A549 (cell line): ENCODE results near the gene B4GALT6. TPM values are rescaled to one million over a fixed set of nuclear protein-coding genes. Genes with fewer than 3 reads are reported as not detected.

ENCODE experiments used
- ATAC-seq, 2 experiments: fragments of 200-7000 bp in 1 of 2; fragments of >200 bp in 1 of 2; cut with Nextera tagmentation in 1 of 2; cut with Tn5 transposase in 1 of 2; 3 replicates each; pipeline versions ENCODE4 v1.8.0 to v1.9.1; 2018 to 2020; ENCODE audit warnings: mild to moderate bottlenecking in 1 of 2, moderate library complexity in 1 of 2
- CTCF ChIA-PET: fragments of 300-600 bp; sonication (Branson Sonifier 250); formaldehyde crosslinking; extraction: SDS; loops from one replicate; lab custom pipeline; 2021; ENCODE audit warnings: antibody characterized with exemption, inconsistent platforms; lab: Yijun Ruan, JAX
- POLR2A ChIA-PET: fragments of 350-600 bp; formaldehyde crosslinking; extraction: SDS; loops from one replicate; lab custom pipeline; 2021; ENCODE audit warnings: antibody characterized with exemption, inconsistent platforms; lab: Yijun Ruan, JAX
- DNase-seq, 2 experiments: peaks; one replicate each; pipeline versions ENCODE4 v3.0.0 to v3.0.0-alpha.2; 2011 to 2016; ENCODE audit warnings: low read depth in 1 of 2, low spot score in 1 of 2
- FAIRE-seq: peaks from 2 replicates; lab custom pipeline; 2011; peaks lifted over from hg19 to GRCh38; lab: Jason Lieb, UNC
- H3K27ac ChIP-seq, 2 experiments: fragments of >200 bp; sonication (Bioruptor Twin); formaldehyde crosslinking; 3 replicates each; pipeline ENCODE4 v1.5.1; 2016 to 2017
- H3K4me1 ChIP-seq: fragments of >200 bp; sonication (Bioruptor Twin); formaldehyde crosslinking; 3 replicates; pipeline ENCODE4 v1.6.1; 2016
- H3K4me2 ChIP-seq: fragments of >200 bp; sonication (Bioruptor Twin); formaldehyde crosslinking; 3 replicates; pipeline ENCODE4 v1.6.1; 2016
- H3K4me3 ChIP-seq: fragments of >200 bp; sonication (Bioruptor Twin); formaldehyde crosslinking; 3 replicates; pipeline ENCODE4 v1.5.1; 2016
- H3K9me3 ChIP-seq: fragments of >200 bp; sonication (Bioruptor Twin); formaldehyde crosslinking; 3 replicates; pipeline ENCODE4 v1.6.1; 2016
- ATOH8 ChIP-seq: fragments of 250-450 bp; sonication (Bioruptor Pico); IDR thresholded peaks from 2 replicates; pipeline ENCODE4 v1.5.0; 2020; ENCODE audit warnings: low read depth, mild to moderate bottlenecking, moderate library complexity
- CBX8 ChIP-seq: fragments of 200-600 bp; sonication (generic); IDR thresholded peaks from 2 replicates; pipeline ENCODE4 v1.6.1; 2016
- CHD2 ChIP-seq: fragments of 150-350 bp; IDR thresholded peaks from 2 replicates; pipeline ENCODE4 v1.6.1; 2014; ENCODE audit warnings: low read length; ENCODE audit not compliant: partially characterized antibody
- E2F6 ChIP-seq: IDR thresholded peaks from 2 replicates; pipeline ENCODE4 v1.6.1; 2012; ENCODE audit warnings: low read depth, borderline replicate concordance
- EHF ChIP-seq: fragments of 250-450 bp; sonication (Bioruptor Pico); IDR thresholded peaks from 2 replicates; pipeline ENCODE4 v1.5.0; 2020; ENCODE audit warnings: mild to moderate bottlenecking
- EHMT2 ChIP-seq: fragments of 200-600 bp; sonication (generic); IDR thresholded peaks from 2 replicates; pipeline ENCODE4 v1.6.1; 2016; ENCODE audit warnings: antibody characterized with exemption, low read depth, mild to moderate bottlenecking, moderate library complexity
- ELK1 ChIP-seq: fragments of 150-350 bp; IDR thresholded peaks from 2 replicates; pipeline ENCODE4 v1.6.1; 2014; ENCODE audit warnings: low read depth, mild to moderate bottlenecking, low read length
- EP300 ChIP-seq, 2 experiments: fragments of >200 bp; sonication (Bioruptor Twin); formaldehyde crosslinking; IDR thresholded peaks; 2 replicates in 1 of 2; 3 replicates in 1 of 2; pipeline ENCODE4 v1.6.1; 2016 to 2017
- FOSL2 ChIP-seq, 2 experiments: fragments of 450-650 bp in 1 of 2; fragments of >200 bp in 1 of 2; sonication (Bioruptor Twin) in 1 of 2; formaldehyde crosslinking; IDR thresholded peaks; 2 replicates each; pipeline versions ENCODE4 v1.5.0 to v1.6.1; 2016 to 2020; ENCODE audit warnings: mild to moderate bottlenecking in 1 of 2, moderate library complexity in 1 of 2
- FOXS1 ChIP-seq: fragments of 250-450 bp; sonication (Bioruptor Pico); IDR thresholded peaks from 2 replicates; pipeline ENCODE4 v1.5.0; 2020; ENCODE audit warnings: mild to moderate bottlenecking, moderate library complexity
- HDAC2 ChIP-seq: fragments of 200-600 bp; sonication (generic); IDR thresholded peaks from 2 replicates; pipeline ENCODE4 v1.6.1; 2016
- HES2 ChIP-seq: fragments of >200 bp; sonication (Bioruptor Twin); formaldehyde crosslinking; IDR thresholded peaks from 2 replicates; pipeline ENCODE4 v1.6.1; 2016
- JUN ChIP-seq, 2 experiments: fragments of >200 bp; sonication (Bioruptor Twin); formaldehyde crosslinking; IDR thresholded peaks; 2 replicates in 1 of 2; 3 replicates in 1 of 2; pipeline ENCODE4 v1.6.1; 2016 to 2017
- KDM1A ChIP-seq: fragments of 200-600 bp; sonication (generic); IDR thresholded peaks from 2 replicates; pipeline ENCODE4 v1.6.1; 2016; ENCODE audit warnings: low read depth, mild to moderate bottlenecking
- MAZ ChIP-seq: fragments of 150-350 bp; IDR thresholded peaks from 2 replicates; pipeline ENCODE4 v1.6.1; 2014; ENCODE audit warnings: antibody characterized with exemption, low read depth, low read length, borderline replicate concordance
- PBX3 ChIP-seq: IDR thresholded peaks from 2 replicates; pipeline ENCODE4 v1.6.1; 2012
- RAD21 ChIP-seq, 2 experiments: fragments of >200 bp in 1 of 2; sonication (Bioruptor Twin) in 1 of 2; formaldehyde crosslinking in 1 of 2; IDR thresholded peaks in 1 of 2; conservative IDR thresholded peaks in 1 of 2; 2 replicates in 1 of 2; 3 replicates in 1 of 2; pipeline ENCODE4 v1.6.1; 2012 to 2018; ENCODE audit warnings: inconsistent platforms in 1 of 2
- REST ChIP-seq: fragments of 200-600 bp; sonication (generic); IDR thresholded peaks from 2 replicates; pipeline ENCODE4 v1.6.1; 2016; ENCODE audit warnings: antibody characterized with exemption, mild to moderate bottlenecking, moderate library complexity
- RFX5 ChIP-seq: fragments of 450-650 bp; IDR thresholded peaks from 2 replicates; pipeline ENCODE4 v1.7.1; 2014; ENCODE audit warnings: antibody characterized with exemption, mild to moderate bottlenecking, moderate library complexity
- USF2 ChIP-seq: fragments of 450-650 bp; IDR thresholded peaks from 2 replicates; pipeline ENCODE4 v1.6.1; 2014; ENCODE audit warnings: antibody characterized with exemption
- ZC3H11A ChIP-seq: fragments of 450-650 bp; IDR thresholded peaks from 2 replicates; pipeline ENCODE4 v1.6.1; 2014; ENCODE audit warnings: antibody characterized with exemption, mild to moderate bottlenecking
- ZNF302 ChIP-seq: fragments of 250-450 bp; sonication (Bioruptor Pico); IDR thresholded peaks from 2 replicates; pipeline ENCODE4 v1.9.0; 2021; ENCODE audit warnings: inconsistent platforms, mild to moderate bottlenecking, moderate library complexity
- WGBS: methylation state at CpG from one replicate; pipeline ENCODE4 v1.1.6; 2017; ENCODE audit errors: missing lambda C conversion rate; 5-methylcytosine and 5-hydroxymethylcytosine counted together
- polyA plus RNA-seq, 4 experiments: library from polyadenylated mRNA; depleted of rRNA in 3 of 4; stranded (reverse); fragments of >200 nt; fragmentation: RNase III in 1 of 4; extraction: RNeasy Plus Mini Kit Qiagen cat#74134 plus additional on column Dnase treatment in 1 of 4; gene quantifications; 2 replicates in 3 of 4; 3 replicates in 1 of 4; pipeline ENCODE4 v1.2.3, GENCODE V29; 2011 to 2017

B4GALT6 gene
- polyA plus RNA-seq, 2 of the 4 experiments (the other 2 are of a cell fraction), result 7.1 to 12.8 TPM

GRCh38 chr18:31624892-31625640, 59.3 kb downstream of the B4GALT6 start:
- DNase-seq (no peak), FAIRE-seq (no peak)
- CTCF ChIA-PET, result no interaction called here
- Histone ChIP-seq H3K4me2 (no peak overlapping the region), H3K27ac (no peak overlapping the region), H3K9me3 (no peaks in the 10 kb centered on the region)
- POLR2A ChIA-PET, result no interaction called here
- no peak for TF ChIP-seq PBX3
- no peak for TF ChIP-seq FOSL2 (IDR thresholded peaks at IDR 0.05)
- TF ChIP-seq FOSL2 (CRISPR knock-in tag; IDR thresholded peaks at IDR 0.05), result no peak
- TF ChIP-seq EP300 (IDR thresholded peaks at IDR 0.05), result no peak
- TF ChIP-seq FOXS1 (CRISPR knock-in tag), result no peak
- TF ChIP-seq USF2, result no peak
- no peak for TF ChIP-seq ATOH8 (CRISPR knock-in tag)
- no peak for TF ChIP-seq ELK1
- TF ChIP-seq, all 56 proteins: peak for 0
- no peaks in the 10 kb centered on the region for H3K4me1 ChIP-seq
- no peak for ATAC-seq
- 93% methylated on average over 13 of the region's 13 CpGs for WGBS
- no peak overlapping the region for H3K4me3 ChIP-seq

GRCh38 chr18:31619291-31619690, 65.1 kb downstream of the B4GALT6 start:
- ChIA-PET POLR2A (no interaction called here), CTCF (no interaction called here)
- no peak for FAIRE-seq
- Histone ChIP-seq H3K27ac (no peak overlapping the region), H3K9me3 (no peaks in the 10 kb centered on the region), H3K4me1 (no peaks in the 10 kb centered on the region), H3K4me2 (no peak overlapping the region), H3K4me3 (no peak overlapping the region)
- ATAC-seq, result no peak
- TF ChIP-seq EHMT2 (no peak), ZNF302 (CRISPR knock-in tag) (no peak), EP300 (IDR thresholded peaks at IDR 0.05) (no peak), ZC3H11A (no peak), PBX3 (no peak), CHD2 (no peak), HES2 (no peak), E2F6 (no peak), MAZ (no peak), FOXS1 (CRISPR knock-in tag) (no peak), RFX5 (no peak), CBX8 (no peak), REST (no peak), KDM1A (no peak), JUN (IDR thresholded peaks at IDR 0.05) (no peak), RAD21 (conservative IDR thresholded peaks at IDR 0.05 in 1 of 2, IDR thresholded peaks at IDR 0.05 in 1 of 2) (no peak), EHF (CRISPR knock-in tag) (no peak), HDAC2 (no peak)
- DNase-seq, result no peak
